Left ventricle myocardium superior (tissue), 1 donor: Measurements from ENCODE around the gene ZNF592. TPM values are rescaled to one million over a fixed set of nuclear protein-coding genes. Genes with fewer than 3 reads are reported as not detected.
A peak's percentile ranks its signal among the peaks of the same experiment; 100 is the strongest.
"Not testable (repeated sequence)": the region's sequence is repeated elsewhere in the genome, so short reads cannot be mapped to it uniquely, and the experiment has no call there.

Experiments
- ATAC-seq: fragments of 200-7000 bp; cut with Tn5 transposase; one replicate; pipeline ENCODE4 v1.9.1; 2020; ENCODE audit warnings: mild to moderate bottlenecking, moderate library complexity
- DNase-seq: peaks from one replicate; pipeline ENCODE4 v3.0.0-alpha.2; 2020
- intact Hi-C: fragments of 100-400 bp; cut with micrococcal nuclease; formaldehyde crosslinking; loops from one replicate; pipeline ENCODE4 v1.11.0; 2022
- total RNA-seq: library from RNA; stranded (reverse); fragmentation: NEBNext Ultra II Directional; extraction: Animal tissue kit (Norgen Biotek cat#: 25700); gene quantifications from one replicate; pipeline ENCODE4 v1.2.1, GENCODE V29; 2021
- donor health status: DM: no; HTN: yes; CAD: no; lungs with severe emphysema.

The ZNF592 gene
- total RNA-seq, 1 donor from 2014 or later: 20.0 TPM

GRCh38 chr15:84737005-84737404, 11.4 kb upstream of the ZNF592 start:
- intact Hi-C loops: no loop called here
- no peak for ATAC-seq

GRCh38 chr15:84740691-84741090, 7.7 kb upstream of the ZNF592 start:
- DNase-seq (no peak), ATAC-seq (no peak)
- intact Hi-C loops: no loop called here

More at GRCh38 chr15:84737005-84737404, 11.4 kb upstream of the ZNF592 start:
- DNase-seq: no peak

- DNase-seq (no peak), ATAC-seq (no peak)
- intact Hi-C loops: no loop called here
Measured at GRCh38 chr15:84741121-84741520, 7.3 kb upstream of the ZNF592 start.

- peak; percentile 88 for DNase-seq
- peak; percentile 69 for ATAC-seq
- intact Hi-C loops: no loop called here
Measured at GRCh38 chr15:84747416-84748273, 747 bp upstream of the ZNF592 start.

- ATAC-seq (peak; percentile 13), DNase-seq (peak; percentile 52)
- intact Hi-C loops: no loop called here
Measured at GRCh38 chr15:84749111-84749991, 959 bp downstream of the ZNF592 start.

- intact Hi-C loops: no loop called here
- DNase-seq (no peak), ATAC-seq (no peak)
Measured at GRCh38 chr15:84750583-84751092, 2.2 kb downstream of the ZNF592 start.

GRCh38 chr15:84751721-84752120, 3.3 kb downstream of the ZNF592 start:
- DNase-seq, intact Hi-C loops, ATAC-seq: not testable (repeated sequence)

- DNase-seq (no peak), ATAC-seq (no peak)
- intact Hi-C loops: no loop called here
Measured at GRCh38 chr15:84752195-84752594, 3.8 kb downstream of the ZNF592 start.

GRCh38 chr15:84752700-84753099, 4.3 kb downstream of the ZNF592 start:
- ATAC-seq: peak; percentile 2
- DNase-seq: no peak
- intact Hi-C loops: no loop called here

- ATAC-seq, intact Hi-C loops, DNase-seq: not testable (repeated sequence)
Measured at GRCh38 chr15:84754889-84755288, 6.5 kb downstream of the ZNF592 start.

- DNase-seq: no peak
- intact Hi-C loops: no loop called here
- ATAC-seq: no peak
Measured at GRCh38 chr15:84755736-84756527, 7.5 kb downstream of the ZNF592 start.

- ATAC-seq (no peak), DNase-seq (no peak)
- intact Hi-C loops: no loop called here
Measured at GRCh38 chr15:84759018-84759417, 10.6 kb downstream of the ZNF592 start.

GRCh38 chr15:84760219-84760618, 11.8 kb downstream of the ZNF592 start:
- no peak for DNase-seq
- ATAC-seq: no peak
- intact Hi-C loops: no loop called here

GRCh38 chr15:84761607-84762131, 13.3 kb downstream of the ZNF592 start:
- ATAC-seq: no peak
- DNase-seq: no peak
- intact Hi-C loops: no loop called here

GRCh38 chr15:84762840-84763572, 14.6 kb downstream of the ZNF592 start:
- DNase-seq (no peak), ATAC-seq (no peak)
- intact Hi-C loops: no loop called here

GRCh38 chr15:84764585-84764984, 16.2 kb downstream of the ZNF592 start:
- ATAC-seq (no peak), DNase-seq (no peak)
- intact Hi-C loops: no loop called here

GRCh38 chr15:84764989-84765388, 16.6 kb downstream of the ZNF592 start:
- intact Hi-C loops: no loop called here
- ATAC-seq (no peak), DNase-seq (no peak)

GRCh38 chr15:84765675-84766074, 17.3 kb downstream of the ZNF592 start:
- intact Hi-C loops: no loop called here
- ATAC-seq (no peak), DNase-seq (no peak)
